GM19035 (cell line): ENCODE measurements around the gene NAA40.

Experiments used
- ATAC-seq: cut with Tn5 transposase; IDR thresholded peaks from one replicate; pipeline ENCODE4 v1.9.1; 2021; ENCODE audit not compliant: unreplicated experiment

The NAA40 gene

GRCh38 chr11:63912678-63913077 is 26.1 kb upstream of the NAA40 start:
- no peak for ATAC-seq

- no peak for ATAC-seq
Observed at GRCh38 chr11:63913866-63914830, 24.7 kb upstream of the NAA40 start.

- no peak for ATAC-seq
Observed at GRCh38 chr11:63914896-63915691, 23.7 kb upstream of the NAA40 start.

- ATAC-seq = no peak
Observed at GRCh38 chr11:63915961-63916836, 22.6 kb upstream of the NAA40 start.

GRCh38 chr11:63916837-63917691 is 21.7 kb upstream of the NAA40 start, which contains the start of gene RCOR2:
RCOR2 (minus strand) TSS chr11:63917164; CDS start chr11:63916456, 708 bp downstream.
- ATAC-seq = no peak

GRCh38 chr11:63917692-63918506 is 20.9 kb upstream of the NAA40 start:
- ATAC-seq = no peak

GRCh38 chr11:63918507-63919191 is 20.2 kb upstream of the NAA40 start:
- ATAC-seq = no peak

- ATAC-seq = no peak
Observed at GRCh38 chr11:63919267-63920125, 19.3 kb upstream of the NAA40 start.

- ATAC-seq = no peak
Observed at GRCh38 chr11:63920126-63920938, 18.5 kb upstream of the NAA40 start.

GRCh38 chr11:63920939-63921417 is 17.8 kb upstream of the NAA40 start:
- ATAC-seq = no peak

GRCh38 chr11:63922673-63923192 is 16.1 kb upstream of the NAA40 start:
- ATAC-seq = no peak

- ATAC-seq = no peak
Observed at GRCh38 chr11:63923319-63923718, 15.5 kb upstream of the NAA40 start.

GRCh38 chr11:63929616-63930015 is 9.2 kb upstream of the NAA40 start:
- no peak for ATAC-seq

- ATAC-seq = no peak
Observed at GRCh38 chr11:63931045-63931444, 7.8 kb upstream of the NAA40 start.

- no peak for ATAC-seq
Observed at GRCh38 chr11:63931876-63932275, 6.9 kb upstream of the NAA40 start.

GRCh38 chr11:63933459-63933858 is 5.3 kb upstream of the NAA40 start:
- ATAC-seq = no peak
